Endothelial cell (in vitro differentiated cells): Measurements from ENCODE around the gene CNIH3. TPM values are rescaled to one million over a fixed set of nuclear protein-coding genes. Genes with fewer than 3 reads are reported as not detected.

Experiments used
- DNase-seq: peaks from one replicate; pipeline ENCODE4 v3.0.0; 2021; ENCODE audit warnings: low spot score
- H3K27ac Mint-ChIP-seq: one replicate; pipeline ENCODE4 v1.8.0; 2021; ENCODE audit warnings: mixed read lengths, inconsistent platforms; ENCODE audit not compliant: unreplicated experiment
- H3K27me3 Mint-ChIP-seq: one replicate; pipeline ENCODE4 v1.8.0; 2021; ENCODE audit warnings: mild to moderate bottlenecking, moderate library complexity, mixed read lengths, inconsistent platforms; ENCODE audit not compliant: unreplicated experiment
- H3K36me3 Mint-ChIP-seq: one replicate; pipeline ENCODE4 v1.8.0; 2021; ENCODE audit warnings: mild to moderate bottlenecking, low read depth, mixed read lengths, inconsistent platforms; ENCODE audit not compliant: unreplicated experiment
- H3K4me1 Mint-ChIP-seq: one replicate; pipeline ENCODE4 v1.8.0; 2021; ENCODE audit warnings: mild to moderate bottlenecking, mixed read lengths, inconsistent platforms; ENCODE audit not compliant: unreplicated experiment
- H3K4me3 Mint-ChIP-seq: one replicate; pipeline ENCODE4 v1.8.0; 2021; ENCODE audit warnings: mild to moderate bottlenecking, mixed read lengths, inconsistent platforms; ENCODE audit not compliant: unreplicated experiment
- H3K9me3 Mint-ChIP-seq: one replicate; pipeline ENCODE4 v1.8.0; 2021; ENCODE audit warnings: mixed read lengths, inconsistent platforms; ENCODE audit not compliant: unreplicated experiment
- total RNA-seq: library from RNA; stranded (reverse); fragmentation: NEBNext Ultra II Directional; extraction: Animal tissue kit (Norgen Biotek cat#: 25700); gene quantifications from one replicate; pipeline ENCODE4 v1.2.1, GENCODE V29; 2021; ENCODE audit not compliant: unreplicated experiment
- TF ChIP-seq, protein P1 (sequence below): fragments of 200-600 bp; sonication (generic); IDR thresholded peaks from one replicate; pipeline ENCODE4 v1.5.0; 2021; ENCODE audit warnings: antibody characterized with exemption; ENCODE audit not compliant: unreplicated experiment

Gene CNIH3
- total RNA-seq, 1 donor from 2014 or later: 4.7 TPM

DNA sequence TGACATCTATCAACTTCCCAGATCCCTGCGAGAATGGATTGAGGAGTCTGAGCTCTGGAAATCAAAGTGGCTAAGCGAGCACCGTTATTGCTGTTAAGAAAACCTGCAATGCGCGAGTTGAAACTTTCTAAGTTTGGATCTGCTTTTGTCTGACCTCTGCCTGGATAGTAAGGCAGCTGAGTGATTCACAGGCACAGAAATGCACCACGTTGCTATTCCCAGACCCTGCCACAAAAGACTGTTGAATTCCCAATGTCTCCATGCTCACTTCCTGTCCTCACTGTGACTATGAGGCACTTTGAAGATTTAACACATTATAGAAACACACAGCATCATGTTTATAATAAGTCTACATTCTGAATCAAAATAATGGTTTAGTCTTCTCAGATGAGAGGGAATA, 27.1 kb upstream of the CNIH3 start:
- peaks cover 7% of the 10 kb centered on the region for H3K27me3 Mint-ChIP-seq
- H3K27ac Mint-ChIP-seq: no peak overlapping the region
- no peaks in the 10 kb centered on the region for H3K9me3 Mint-ChIP-seq
- H3K4me1 Mint-ChIP-seq: peaks cover 16% of the 10 kb centered on the region
- TF ChIP-seq, protein P1, sequence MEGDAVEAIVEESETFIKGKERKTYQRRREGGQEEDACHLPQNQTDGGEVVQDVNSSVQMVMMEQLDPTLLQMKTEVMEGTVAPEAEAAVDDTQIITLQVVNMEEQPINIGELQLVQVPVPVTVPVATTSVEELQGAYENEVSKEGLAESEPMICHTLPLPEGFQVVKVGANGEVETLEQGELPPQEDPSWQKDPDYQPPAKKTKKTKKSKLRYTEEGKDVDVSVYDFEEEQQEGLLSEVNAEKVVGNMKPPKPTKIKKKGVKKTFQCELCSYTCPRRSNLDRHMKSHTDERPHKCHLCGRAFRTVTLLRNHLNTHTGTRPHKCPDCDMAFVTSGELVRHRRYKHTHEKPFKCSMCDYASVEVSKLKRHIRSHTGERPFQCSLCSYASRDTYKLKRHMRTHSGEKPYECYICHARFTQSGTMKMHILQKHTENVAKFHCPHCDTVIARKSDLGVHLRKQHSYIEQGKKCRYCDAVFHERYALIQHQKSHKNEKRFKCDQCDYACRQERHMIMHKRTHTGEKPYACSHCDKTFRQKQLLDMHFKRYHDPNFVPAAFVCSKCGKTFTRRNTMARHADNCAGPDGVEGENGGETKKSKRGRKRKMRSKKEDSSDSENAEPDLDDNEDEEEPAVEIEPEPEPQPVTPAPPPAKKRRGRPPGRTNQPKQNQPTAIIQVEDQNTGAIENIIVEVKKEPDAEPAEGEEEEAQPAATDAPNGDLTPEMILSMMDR: no peak
- no peak for DNase-seq
- no peak overlapping the region for H3K4me3 Mint-ChIP-seq
- no peaks in the 10 kb centered on the region for H3K36me3 Mint-ChIP-seq

DNA sequence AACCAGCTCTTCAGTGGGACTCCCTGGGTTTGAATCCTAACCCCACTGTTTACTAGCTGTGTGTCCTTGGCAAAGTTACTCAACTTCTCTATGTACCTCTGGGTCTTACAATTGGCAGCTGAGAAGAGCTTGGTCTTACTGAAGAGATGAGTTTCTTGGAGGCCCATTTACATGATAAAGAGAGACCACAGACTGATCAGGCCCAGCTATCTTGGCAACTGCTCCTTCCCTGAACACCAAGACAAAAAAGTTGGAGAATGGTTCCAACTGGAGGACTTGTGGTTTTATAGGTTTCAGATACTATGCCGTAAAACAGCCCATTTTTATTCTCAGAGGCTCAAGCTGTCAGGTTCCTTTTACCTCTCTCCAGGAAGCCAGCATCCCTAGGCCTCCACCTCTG, 24.8 kb upstream of the CNIH3 start:
- no peak for DNase-seq
- H3K9me3 Mint-ChIP-seq: no peaks in the 10 kb centered on the region
- no peak overlapping the region for H3K4me3 Mint-ChIP-seq
- no peaks in the 10 kb centered on the region for H3K36me3 Mint-ChIP-seq
- TF ChIP-seq, protein P1: no peak
- H3K4me1 Mint-ChIP-seq: peaks cover 16% of the 10 kb centered on the region
- no peak overlapping the region for H3K27ac Mint-ChIP-seq
- H3K27me3 Mint-ChIP-seq: peaks cover 7% of the 10 kb centered on the region

DNA sequence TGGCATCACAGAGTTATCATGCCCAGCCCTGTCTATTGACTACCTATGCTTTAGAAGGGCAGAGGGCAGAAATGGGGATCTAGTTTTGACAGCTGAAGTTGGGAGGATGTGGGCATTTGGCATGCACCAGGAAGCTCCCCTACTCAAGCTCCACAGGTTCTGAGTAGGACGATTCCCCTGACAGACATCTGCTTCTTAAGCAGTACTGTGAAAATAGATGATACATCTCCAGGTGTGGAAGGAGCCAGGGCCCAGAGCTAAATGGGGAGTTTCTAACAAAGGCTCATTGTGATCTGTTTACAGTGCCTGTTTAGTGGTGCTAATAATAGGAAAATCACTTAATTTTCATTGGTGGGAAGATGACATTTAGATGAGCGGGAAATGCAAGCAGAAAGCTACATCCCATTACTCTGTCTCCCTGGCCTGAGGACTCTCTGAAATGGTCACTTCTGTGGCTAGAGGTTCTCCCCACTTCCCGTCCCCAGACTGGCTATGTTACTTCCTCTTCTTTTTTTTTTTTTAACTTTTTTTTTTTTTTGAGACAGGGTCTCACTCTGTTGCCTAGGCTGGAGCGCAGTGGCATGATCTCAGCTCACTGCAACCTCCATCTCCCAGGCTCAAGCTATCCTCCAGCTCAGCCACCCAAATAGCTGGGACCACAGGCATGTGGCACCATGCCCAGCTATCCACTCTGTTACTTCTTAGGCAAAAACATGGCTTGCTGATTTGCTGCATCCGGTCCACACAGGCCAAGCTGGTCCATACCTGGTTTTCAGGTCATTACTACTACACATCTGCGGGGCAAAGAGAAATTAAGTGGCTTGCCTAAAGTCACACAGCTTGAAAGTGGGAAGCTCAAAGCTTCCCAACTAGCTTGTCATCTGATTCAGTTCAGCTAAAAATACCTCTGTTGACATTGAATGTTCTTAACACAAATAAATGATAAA, 23.2 kb upstream of the CNIH3 start:
- no peak overlapping the region for H3K4me3 Mint-ChIP-seq
- TF ChIP-seq, protein P1: no peak
- peaks cover 6% of the 10 kb centered on the region for H3K27me3 Mint-ChIP-seq
- peaks cover 16% of the 10 kb centered on the region for H3K4me1 Mint-ChIP-seq
- H3K9me3 Mint-ChIP-seq: no peaks in the 10 kb centered on the region
- H3K36me3 Mint-ChIP-seq: no peaks in the 10 kb centered on the region
- H3K27ac Mint-ChIP-seq: no peak overlapping the region
- DNase-seq: no peak

DNA sequence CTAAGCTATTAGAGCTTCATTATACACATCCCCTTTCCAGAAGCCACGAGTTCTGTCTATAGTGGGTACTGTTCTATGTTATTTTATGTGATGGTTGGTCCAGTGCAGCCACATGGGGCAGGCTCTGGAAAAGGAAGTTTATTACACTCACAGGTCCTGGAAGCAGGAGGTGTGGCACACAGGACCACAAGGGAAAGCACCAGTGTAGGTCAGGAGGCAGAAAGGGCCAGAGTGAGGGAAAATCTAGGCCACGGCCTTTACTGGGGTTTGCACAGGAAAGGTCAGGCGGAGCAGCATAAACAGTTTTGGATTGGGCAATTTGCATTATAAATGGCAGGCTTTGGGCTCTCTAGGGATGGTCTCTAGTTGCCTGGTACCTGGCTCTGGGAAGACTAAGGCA, 21.8 kb upstream of the CNIH3 start:
- no peak overlapping the region for H3K4me3 Mint-ChIP-seq
- no peak for DNase-seq
- peaks cover 4% of the 10 kb centered on the region for H3K27me3 Mint-ChIP-seq
- H3K4me1 Mint-ChIP-seq: peaks cover 12% of the 10 kb centered on the region
- H3K9me3 Mint-ChIP-seq: no peaks in the 10 kb centered on the region
- TF ChIP-seq, protein P1: no peak
- H3K27ac Mint-ChIP-seq: no peak overlapping the region
- no peaks in the 10 kb centered on the region for H3K36me3 Mint-ChIP-seq

DNA sequence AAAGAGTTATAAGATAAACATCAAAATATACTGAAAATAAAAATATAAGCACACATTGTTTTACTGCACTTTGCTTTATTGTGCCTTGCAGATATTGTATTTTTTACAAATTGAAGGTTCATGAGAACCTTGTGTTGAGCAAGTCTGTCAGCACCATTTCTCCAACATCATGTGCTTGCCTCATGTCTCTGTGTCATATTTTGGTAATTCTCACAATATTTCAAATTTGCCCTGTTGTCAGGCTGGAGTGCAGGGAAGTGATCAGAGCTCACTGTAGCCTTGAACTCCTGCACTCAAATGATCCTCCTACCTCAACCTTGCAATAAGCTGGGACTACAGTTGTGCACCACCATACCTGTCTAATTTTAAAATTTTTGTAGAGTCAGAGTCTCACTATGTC, 21.3 kb upstream of the CNIH3 start:
- Mint-ChIP-seq H3K27ac (no peak overlapping the region), H3K9me3 (no peaks in the 10 kb centered on the region), H3K27me3 (peaks cover 4% of the 10 kb centered on the region), H3K4me1 (peaks cover 12% of the 10 kb centered on the region), H3K36me3 (no peaks in the 10 kb centered on the region), H3K4me3 (no peak overlapping the region)
- TF ChIP-seq, protein P1: no peak
- no peak for DNase-seq
